CD4-positive, alpha-beta T cell treated with Interferon alpha-2 for 1 hour (primary cell): Measurements from ENCODE around the gene VIP.
"Not testable (repeated sequence)": the region's sequence is repeated elsewhere in the genome, so short reads cannot be mapped to it uniquely, and the experiment has no call there.

Experiments used
- DNase-seq, 2 donors: peaks; one replicate each; pipeline ENCODE4 v3.0.0-alpha.2; 2020 to 2022

The VIP gene

DNA sequence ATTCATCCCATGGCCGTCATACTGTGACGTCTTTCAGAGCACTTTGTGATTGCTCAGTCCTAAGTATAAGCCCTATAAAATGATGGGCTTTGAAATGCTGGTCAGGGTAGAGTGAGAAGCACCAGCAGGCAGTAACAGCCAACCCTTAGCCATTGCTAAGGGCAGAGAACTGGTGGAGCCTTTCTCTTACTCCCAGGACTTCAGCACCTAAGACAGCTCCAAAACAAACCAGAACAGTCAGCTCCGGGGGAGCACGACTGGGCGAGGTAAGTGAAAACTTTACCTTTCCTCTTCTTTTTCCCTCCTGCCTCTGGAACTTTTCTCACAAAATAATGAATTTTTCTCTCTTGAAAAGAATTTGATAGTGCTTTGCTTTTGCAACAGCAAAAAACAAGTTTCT, at the start of gene VIP:
Gene VIP (plus strand): TSS at position 104 of the 400 bp plus-strand sequence. CDS start 1,381 bp downstream, outside the sequence.
- DNase-seq = peak in 1 of 2 donors; percentile 1

DNA sequence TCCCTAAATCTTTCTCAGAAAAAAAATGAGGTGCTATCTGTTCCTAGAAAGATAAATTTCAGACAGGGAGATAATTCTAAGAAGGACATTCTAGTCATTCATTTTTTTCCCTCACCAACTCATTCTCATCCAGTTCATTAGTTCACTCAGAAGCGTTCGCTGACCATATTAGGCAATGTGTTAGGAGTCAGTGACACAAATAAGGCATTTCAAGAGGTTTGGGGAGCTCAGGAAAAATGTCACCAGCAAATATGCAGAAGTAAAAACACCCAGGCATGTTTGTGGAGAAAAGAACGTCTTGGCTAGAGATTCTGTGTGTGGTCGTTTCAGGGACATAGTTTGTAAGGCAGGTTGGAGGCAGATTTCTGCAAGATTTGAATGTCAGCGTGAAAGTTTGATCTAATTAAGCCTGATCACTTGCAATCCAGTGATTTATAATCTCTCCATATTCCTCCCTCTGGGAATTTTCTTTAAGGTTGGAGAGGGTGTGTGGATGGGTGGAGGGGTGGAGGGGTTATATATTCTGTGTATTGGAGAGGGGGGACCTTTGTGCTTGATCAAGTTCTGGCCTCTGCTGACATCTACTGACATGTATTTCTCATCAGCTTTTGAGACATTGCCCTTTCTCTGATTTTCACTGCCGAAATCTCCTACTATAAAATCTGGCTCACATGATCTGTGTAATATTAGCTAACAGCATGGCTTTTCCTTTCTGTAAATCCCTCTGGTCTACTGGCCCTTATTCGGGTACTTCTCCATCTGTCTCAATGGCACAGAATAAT, 49.3 kb upstream of the VIP start:
- DNase-seq = no peak

DNA sequence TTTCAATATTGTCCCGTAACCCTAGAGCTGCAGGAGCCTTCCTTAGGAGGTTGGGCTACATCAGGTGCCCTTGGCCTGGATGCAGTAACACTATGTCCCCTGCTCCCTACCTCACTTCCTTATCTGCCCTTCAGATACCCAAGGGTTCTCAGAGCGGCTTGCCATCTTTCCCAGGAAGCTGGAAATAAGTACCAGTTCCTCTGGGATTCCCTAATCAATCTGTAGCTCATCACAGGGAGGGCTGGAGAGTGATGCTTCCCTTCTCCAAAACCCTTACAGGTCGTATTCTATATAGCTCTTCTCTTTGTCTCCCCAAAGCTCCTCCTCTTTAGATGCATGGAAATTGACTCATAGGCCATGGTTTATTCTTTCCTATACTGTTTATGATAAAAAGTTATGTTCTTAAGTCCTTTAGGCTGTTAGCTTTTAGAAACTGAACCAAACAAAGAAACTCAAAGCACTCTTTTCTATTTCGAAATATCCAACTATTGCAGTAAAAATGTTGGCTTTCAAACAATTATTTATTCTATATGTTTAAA, 48.7 kb upstream of the VIP start:
- no peak for DNase-seq

DNA sequence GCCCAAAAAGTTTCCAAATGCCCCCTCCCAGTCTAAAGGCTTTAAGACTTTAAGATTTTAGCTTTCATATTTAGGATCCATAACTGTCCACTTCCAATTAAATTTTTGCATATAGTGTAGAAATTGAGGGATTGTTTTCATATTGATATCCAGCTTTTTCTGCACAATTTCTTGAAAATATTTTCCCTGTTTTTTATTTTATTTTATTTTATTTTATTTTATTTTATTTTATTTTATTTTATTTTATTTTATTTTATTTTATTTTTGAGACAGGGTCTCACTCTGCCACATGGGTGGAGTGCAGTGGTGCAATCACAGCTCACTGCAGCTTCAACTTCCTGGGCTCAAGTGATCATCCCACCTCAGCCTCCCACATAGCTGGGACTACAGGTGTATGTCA, 46.8 kb upstream of the VIP start:
- DNase-seq = not testable (repeated sequence)

DNA sequence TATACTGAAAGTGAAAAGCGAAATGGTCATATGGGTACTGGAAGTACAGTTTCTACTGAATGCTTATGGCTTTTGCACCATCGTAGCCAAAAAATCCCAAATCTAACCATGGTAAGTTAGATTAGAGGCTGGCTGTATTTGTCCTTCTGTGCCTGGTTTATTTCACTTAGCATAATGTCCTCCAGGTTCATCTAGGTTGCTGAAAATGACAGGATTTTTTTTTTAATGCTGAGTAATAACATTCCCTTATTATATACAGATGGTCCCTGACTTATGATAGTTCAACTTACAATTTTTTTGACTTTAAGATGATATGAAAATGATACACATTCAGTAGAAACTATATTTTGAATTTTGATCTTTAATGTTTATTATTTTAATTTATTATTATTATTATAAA, 45.3 kb upstream of the VIP start:
- DNase-seq = no peak

DNA sequence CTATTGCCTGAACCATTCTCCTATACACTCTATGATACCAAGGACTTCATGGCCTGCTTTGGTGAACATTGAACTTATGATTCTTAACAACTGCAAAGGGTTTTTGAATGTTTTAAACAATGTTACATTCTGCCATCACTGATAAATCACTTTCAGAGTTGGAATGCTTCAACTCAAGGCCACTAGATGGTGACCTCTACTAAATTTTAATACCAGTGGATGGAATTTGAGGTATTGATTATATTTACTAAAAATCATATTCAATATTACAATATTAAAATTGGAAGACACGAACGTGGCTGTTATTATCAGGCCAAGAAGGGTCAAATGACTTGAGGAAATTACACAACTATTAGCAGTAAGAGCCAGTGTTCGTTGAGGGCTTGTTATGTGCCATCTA, 34.3 kb upstream of the VIP start:
- no peak for DNase-seq

DNA sequence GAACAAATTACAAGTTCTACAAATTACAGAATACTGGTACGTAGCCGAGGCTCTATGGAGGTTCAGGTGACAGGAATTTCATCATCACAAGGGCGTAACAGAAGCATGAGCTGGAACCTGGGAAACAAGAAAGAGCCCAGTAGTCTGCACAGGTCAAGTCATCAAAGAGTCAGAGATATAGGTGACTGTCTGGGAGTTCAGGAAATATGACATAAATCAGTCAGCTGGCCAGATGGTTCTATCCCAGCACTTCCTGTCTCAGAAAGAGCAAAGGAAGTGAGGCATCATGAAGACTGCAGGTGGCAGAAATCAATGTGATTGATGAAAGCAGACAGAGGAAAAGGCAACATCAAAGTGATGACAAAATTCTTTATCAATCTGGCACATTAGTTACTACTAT, 29.6 kb upstream of the VIP start:
- DNase-seq = no peak

DNA sequence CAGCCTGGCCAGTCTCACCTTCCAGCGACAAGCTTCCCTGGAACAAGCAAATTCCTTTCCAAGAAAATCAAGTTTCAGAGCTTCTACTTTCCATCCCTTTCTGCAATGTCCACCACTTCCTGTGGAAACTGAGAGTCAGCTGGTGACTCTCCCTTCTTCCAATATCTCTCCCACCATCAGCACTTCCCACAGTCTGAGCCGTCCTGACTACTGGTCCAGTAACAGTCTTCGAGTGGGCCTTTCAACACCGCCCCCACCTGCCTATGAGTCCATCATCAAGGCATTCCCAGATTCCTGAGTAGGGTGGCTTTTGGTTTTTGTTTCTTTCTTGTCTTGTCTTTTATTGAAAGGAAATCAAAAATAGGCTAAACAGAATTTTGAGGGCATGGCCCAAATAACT, 28.6 kb upstream of the VIP start:
- DNase-seq = no peak

DNA sequence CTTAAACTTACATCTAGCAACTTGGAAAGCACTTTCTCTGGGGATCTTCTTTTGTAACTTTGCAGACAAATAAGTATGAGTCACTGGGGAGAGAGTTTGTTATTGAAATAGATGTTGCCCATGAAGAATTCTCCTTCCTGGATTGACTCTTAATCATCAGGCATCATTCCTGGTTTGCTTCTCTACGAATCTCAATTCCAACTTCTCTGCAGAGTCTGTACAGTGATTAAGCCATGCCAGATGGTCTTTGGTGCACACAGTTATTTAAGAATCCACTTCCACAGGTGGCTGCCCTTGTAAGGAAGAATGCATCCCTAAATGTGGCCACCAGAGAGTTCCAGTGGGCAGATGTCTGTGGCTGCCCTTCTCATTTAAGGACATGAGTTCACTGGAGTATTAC, 27.2 kb upstream of the VIP start:
- no peak for DNase-seq

DNA sequence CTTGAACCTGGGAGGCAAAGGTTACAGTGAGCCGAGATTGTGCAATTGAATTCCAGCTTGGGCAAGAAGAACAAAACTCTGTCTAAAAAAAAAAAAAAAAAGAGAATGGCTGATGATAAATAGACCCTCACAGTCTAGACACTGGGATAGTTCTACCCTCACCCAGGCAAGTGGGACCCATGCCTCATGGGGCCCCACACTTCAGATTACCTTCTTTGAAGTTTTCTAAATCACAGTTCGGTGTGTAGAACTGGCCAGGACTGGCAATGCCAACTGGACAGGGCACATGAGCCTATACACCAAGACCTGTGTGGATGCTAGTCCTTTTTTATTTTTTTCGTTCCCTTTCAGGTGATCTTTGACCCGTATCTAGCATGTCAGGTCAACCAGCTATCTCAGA, 24.3 kb upstream of the VIP start:
- DNase-seq = no peak

DNA sequence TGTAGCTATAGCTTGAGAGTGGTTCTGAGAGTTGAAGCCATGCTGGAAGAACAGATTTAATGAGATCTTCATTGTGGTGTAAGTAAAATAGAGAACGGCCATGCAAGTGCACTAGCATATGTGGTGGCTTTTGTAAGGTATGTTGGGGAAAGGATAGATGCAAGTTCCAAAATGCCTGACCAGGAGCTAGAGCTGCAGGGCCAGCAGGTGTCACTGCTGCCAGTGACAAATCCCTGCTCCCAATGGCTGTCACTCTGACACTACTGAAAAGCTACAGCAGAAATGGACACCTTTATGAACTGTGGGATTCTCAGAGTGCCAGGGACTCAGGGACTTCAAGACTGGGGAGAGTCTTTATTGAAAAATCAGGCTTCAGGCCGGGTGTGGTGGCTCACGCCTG, 23.1 kb upstream of the VIP start:
- DNase-seq = no peak

DNA sequence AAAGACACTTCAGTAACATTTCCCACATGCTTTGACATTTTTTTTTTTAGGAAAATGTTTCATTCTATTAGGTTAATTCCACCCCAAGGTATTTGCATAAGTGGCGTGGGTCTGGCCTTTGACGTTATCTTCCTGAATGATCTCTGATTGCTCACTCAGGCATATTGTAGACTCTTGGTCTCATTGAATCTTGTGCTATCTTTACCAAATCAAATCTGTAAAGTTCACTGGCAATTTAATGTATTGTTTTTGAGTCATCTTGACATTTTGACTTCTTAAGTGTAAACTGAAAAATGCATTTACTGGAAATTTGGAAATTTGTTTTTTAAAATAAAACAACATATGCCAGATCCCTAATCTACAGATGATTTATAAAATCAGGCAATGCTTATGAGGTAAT, 16.0 kb upstream of the VIP start:
- no peak for DNase-seq

DNA sequence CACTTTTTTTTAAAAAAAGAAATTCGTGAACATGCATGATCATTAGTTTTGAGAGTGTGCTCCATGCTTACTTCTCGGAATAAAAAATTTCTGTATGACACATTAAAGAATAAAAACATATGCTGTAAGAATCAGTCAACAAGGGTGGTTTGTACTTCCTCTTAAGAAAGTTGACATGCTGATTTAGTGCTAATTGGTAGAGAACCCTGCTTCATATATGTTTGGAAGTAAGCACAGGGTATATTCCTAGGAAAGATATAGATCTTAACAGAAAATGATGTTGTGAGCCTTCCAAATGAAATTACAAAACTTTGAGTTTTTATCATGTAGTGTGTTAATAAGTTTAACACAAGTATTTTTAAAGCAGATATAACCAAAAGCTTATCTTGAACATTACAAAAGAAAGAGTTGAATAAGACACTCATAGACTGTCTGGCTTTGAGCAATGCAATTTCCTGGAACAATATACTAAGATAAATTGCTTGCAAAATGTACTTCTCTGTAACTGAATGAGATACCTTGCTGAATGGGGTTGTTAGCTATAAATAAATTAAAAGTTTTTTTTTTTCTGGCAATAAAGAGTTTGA, 13.8 kb upstream of the VIP start:
- no peak for DNase-seq

DNA sequence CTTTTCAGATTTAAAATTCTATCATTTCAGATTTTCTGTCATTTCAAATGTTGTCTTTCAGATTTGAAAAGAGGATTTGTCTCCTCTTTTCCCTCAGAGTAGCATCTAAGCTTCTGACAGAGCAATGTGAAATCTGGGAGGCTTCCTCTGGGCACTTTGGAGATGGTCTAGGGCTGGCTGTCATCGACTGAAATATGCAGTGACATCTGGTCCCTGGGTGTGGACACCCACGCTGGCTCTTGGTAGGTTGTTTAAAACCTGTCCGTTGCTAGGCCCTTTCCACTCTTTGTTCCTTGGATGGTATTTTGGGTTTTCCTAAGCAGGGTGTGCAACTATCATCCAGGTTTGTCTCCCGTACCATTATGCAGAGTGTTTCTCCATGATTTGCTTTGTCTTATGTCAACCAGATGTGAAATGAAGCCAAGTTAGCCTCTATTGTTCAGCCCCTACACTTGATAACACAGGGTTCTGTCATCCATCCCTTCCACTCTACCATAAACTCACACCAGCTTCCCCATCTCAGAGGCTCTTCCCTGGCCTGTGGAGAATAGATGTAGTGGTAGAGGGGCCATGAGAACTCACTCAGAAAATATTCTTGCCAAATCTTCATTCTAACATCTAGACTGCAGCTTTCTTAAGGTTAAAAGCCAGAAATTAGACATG, 5.0 kb upstream of the VIP start:
- DNase-seq = no peak

DNA sequence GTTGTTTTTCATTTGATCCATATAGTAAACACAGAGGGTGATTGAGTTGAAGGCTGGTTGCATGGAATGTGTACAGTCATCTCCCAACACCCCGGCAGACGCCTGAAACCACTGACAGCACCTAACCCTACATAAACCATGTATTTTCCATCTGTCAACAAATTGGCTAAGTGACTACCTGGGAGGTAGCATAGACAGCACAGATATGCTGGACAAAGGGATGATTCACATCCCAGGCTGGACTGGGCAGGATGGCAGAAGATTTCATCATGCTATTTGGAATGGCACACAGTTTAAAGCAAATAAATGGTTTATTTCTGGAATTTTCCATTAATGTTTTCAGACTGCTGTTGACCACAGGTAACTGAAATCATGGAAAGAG, 4.4 kb upstream of the VIP start:
- DNase-seq = no peak

DNA sequence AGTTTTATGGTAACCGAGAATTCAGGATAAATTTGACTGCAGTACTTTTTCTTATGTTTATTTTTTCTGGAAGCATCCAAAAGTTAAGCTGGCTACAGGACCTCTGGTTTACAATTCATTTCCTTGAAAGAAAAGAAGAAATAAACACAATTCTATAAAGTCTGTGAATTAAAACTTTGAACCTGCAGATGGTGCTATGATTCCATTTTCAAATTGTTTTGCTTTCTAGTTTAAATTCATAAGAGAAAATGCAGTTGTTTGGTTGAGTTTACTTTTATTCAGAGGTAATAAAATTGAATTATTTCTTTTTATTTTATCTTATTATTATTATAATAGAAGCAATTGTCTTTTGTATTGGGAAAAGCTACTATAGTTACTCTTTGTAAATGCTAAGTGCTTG, 1.8 kb upstream of the VIP start:
- no peak for DNase-seq

DNA sequence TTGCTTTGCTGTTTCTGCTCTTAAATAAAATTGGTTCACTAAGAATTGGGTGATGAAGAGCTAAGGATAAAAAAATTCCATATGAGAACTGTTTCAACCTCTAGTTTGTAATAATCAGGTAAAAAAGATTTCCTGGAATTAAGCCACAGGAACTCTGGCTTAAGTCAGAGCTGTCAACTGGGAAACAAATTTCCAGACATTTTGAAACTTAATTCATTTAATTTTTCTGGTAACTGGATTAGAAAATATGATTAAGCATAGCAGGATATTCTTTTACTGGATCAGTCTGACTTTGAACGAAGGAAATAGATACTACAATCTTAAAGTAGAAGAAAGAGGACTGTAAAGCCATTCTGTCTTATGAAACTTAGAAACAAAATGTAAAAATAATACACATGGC, 1.3 kb upstream of the VIP start:
- DNase-seq = no peak

DNA sequence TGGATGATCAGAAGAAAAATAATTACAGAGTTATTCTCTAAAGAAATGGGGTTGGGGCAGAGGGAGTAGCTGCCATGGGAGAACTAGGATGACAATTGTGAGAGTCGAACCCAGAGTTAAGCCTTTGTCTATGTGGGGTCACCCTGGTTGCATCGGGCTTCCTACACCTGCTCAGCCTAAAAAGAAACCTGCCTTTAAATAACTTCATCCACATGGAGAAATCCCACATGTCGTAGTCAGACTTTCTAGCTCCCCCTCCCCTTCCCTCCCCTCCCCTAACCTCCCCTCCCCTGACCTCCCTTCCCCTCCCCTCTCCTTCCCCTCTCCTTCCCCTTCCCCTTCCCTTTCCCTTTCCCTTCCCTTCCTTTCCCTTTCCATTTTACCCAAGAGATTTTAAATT, 14.7 kb downstream of the VIP start:
- DNase-seq = no peak

DNA sequence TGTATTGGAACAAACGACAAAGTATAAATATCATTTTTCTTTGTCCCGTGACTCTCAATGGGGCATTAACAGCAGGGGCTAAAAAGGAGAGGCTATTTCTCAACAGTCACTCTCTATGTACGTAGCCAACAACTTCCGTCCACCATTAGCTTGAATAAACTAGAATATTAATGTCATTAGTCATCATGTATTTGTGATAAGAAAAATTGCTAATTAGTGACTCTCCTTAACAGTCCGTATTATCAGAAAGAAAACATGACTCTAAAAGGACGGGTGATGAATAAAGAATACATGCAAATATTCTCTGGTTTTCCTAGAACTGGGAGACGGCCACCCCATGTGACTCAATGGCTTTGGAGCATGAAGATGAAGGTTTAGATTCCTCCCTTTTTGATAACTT, 18.6 kb downstream of the VIP start:
- no peak for DNase-seq

DNA sequence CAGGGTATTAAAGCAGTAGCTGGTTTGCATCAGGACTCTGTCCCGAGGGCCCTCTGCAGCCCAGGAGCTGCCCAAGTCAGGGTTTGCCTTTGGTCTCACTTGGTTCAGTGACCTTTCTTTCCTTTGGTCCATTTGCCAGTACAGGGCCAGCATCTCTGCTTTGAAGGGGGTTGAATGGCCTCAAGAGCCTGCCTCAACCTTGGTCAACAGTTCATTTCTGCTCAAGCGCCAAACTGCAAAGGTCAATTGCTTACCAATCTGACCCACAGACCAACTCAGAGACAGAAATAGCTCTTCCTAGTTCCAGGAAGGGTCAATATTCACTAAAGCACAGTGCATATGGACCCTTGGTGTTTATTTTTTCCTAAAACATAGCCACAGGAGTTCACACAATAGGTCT, 19.4 kb downstream of the VIP start:
- DNase-seq = no peak

DNA sequence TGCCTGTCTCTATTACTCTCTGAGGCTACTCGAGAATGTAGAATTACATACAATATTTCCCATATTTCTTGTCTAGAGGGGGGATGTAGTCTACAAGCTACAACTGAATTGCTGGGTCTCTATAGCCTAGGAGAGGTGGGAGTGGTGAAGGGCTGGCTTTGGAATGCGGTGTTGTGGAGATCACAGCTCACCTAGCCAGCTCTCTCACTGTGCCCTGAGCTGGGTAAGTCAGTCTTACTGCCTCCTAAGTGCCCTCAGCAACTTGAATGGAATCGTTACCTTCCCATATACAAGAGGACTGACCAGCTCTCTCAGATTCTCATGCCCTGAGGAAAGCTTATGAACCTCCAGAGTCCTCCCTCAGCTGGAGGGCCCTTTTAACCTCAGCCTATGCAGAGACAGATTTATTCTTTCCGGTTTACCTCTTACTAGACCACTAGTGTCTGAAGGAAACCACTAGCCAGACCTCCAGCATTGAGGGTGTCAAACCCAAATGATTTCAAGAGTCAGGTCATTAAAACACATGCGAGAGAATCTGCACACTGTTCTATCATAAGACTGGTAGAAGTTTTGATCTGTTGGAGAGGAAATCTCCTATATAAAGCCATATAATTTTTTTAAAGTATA, 20.6 kb downstream of the VIP start:
- DNase-seq = no peak

DNA sequence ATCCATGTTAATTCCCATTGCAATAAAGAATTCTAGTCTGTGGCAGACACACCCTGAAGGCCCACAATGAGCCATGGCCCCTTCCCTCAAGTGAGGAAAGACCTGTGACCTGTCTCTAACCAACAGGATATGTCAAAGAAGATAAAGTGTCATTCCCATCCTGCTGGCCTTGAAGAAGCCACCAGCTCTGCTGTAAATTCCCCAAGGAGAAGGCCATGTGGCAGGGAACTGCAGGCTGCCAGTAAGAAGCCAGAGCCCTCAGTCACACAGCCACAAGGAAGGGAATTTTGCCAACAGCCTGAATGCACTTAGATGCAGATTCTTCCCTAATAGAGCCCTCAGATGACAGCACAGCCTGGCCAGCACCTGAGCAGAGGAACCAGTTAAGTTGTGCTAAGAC, 24.8 kb downstream of the VIP start:
- no peak for DNase-seq

DNA sequence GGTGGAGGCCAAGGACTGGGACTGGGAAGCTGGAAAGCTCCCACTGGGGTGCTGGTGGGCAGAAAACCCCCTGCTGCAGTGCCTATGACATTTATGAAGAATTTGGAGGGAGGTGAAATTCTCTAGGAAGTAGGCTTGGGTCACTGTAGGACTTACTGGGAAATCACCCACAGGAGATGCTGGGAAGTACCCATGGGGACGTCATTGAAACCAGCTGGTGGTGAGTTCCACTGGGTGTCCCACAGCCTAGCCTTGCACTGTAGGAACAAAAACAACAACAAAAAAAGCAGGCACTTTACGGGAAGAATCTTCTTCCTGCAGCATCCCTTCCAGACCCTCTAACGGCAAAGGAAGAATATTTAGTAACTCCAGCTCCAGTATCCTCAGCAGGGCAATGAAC, 26.2 kb downstream of the VIP start:
- DNase-seq = no peak
